ENCODE measurements around the gene SVEP1.

Gene SVEP1

GRCh38 chr9:110487196-110487595 lies 92.3 kb downstream of the SVEP1 start:
- POLR2A ChIA-PET, result no interaction called here
- Histone ChIP-seq H3K27ac (ENCODE audit: extremely low read depth, low read depth, low read length) (no peak overlapping the region), H3K36me3 (ENCODE audit: control insufficient read depth in 2 of 2, insufficient read depth in 1 of 2, low read length in 2 of 2) (no peaks in the 10 kb centered on the region), H3K4me3 (ENCODE audit: low read depth, low read length) (no peak overlapping the region), H3K4me1 (ENCODE audit: control insufficient read depth, insufficient read depth, low read length) (no peaks in the 10 kb centered on the region), H3K9me3 (ENCODE audit: control insufficient read depth, insufficient read depth, low read depth, low read length) (no peaks in the 10 kb centered on the region)
- CTCF ChIA-PET, result interaction anchor here (1.6 kb wide), 1 partner anchor 136 kb away, joined by 4 read pairs; no protein-coding TSS in a partner anchor
- TF ChIP-seq FEZF1 (tag by site-specific recombination; IDR thresholded peaks at IDR 0.05) (no peak), ZNF391 (tag by site-specific recombination; IDR thresholded peaks at IDR 0.05; ENCODE audit: borderline replicate concordance, low read depth) (no peak), PRDM10 (tag by site-specific recombination; IDR thresholded peaks at IDR 0.05) (no peak)

GRCh38 chr9:110486218-110486617 lies 93.3 kb downstream of the SVEP1 start:
- CTCF ChIA-PET, result interaction anchor here (0.6 to 1.6 kb wide), 2 partner anchors 137 to 222 kb away, joined by 3 to 4 read pairs; no protein-coding TSS in a partner anchor
- TF ChIP-seq ZNF830 (tag by site-specific recombination; IDR thresholded peaks at IDR 0.05; ENCODE audit: low read depth) (no peak), ZBTB21 (tag by site-specific recombination; IDR thresholded peaks at IDR 0.05) (no peak), ZNF623 (tag by site-specific recombination; IDR thresholded peaks at IDR 0.05) (no peak), ZBTB10 (tag by site-specific recombination; IDR thresholded peaks at IDR 0.05) (no peak), ZNF112 (tag by site-specific recombination; IDR thresholded peaks at IDR 0.05) (no peak), ZNF211 (tag by site-specific recombination; IDR thresholded peaks at IDR 0.05; ENCODE audit: low read depth) (no peak), GLIS2 (tag by site-specific recombination; IDR thresholded peaks at IDR 0.05) (no peak), ZNF777 (tag by site-specific recombination; IDR thresholded peaks at IDR 0.05; ENCODE audit: borderline replicate concordance) (no peak), ZFP41 (tag by site-specific recombination; IDR thresholded peaks at IDR 0.05; ENCODE audit: borderline replicate concordance) (no peak), ZNF768 (tag by site-specific recombination; IDR thresholded peaks at IDR 0.05) (no peak), PATZ1 (tag by site-specific recombination; IDR thresholded peaks at IDR 0.05) (no peak), YY2 (tag by site-specific recombination; IDR thresholded peaks at IDR 0.05) (no peak), ZNF202 (tag by site-specific recombination; IDR thresholded peaks at IDR 0.05; ENCODE audit: borderline replicate concordance) (no peak), ZNF155 (tag by site-specific recombination; IDR thresholded peaks at IDR 0.05) (no peak), ZNF701 (tag by site-specific recombination; IDR thresholded peaks at IDR 0.05) (no peak), ZNF560 (tag by site-specific recombination; IDR thresholded peaks at IDR 0.05; ENCODE audit: borderline replicate concordance) (no peak), ZNF214 (tag by site-specific recombination; IDR thresholded peaks at IDR 0.05; ENCODE audit: borderline replicate concordance) (no peak)
- no peak overlapping the region for H3K27ac ChIP-seq (ENCODE audit: extremely low read depth, low read depth, low read length)

More at GRCh38 chr9:110486218-110486617, 93.3 kb downstream of the SVEP1 start:
- Histone ChIP-seq H3K9me3 (ENCODE audit: control insufficient read depth, insufficient read depth, low read depth, low read length) (no peaks in the 10 kb centered on the region), H3K4me3 (ENCODE audit: low read depth, low read length) (no peak overlapping the region), H3K36me3 (ENCODE audit: control insufficient read depth in 2 of 2, insufficient read depth in 1 of 2, low read length in 2 of 2) (no peaks in the 10 kb centered on the region), H3K4me1 (ENCODE audit: control insufficient read depth, insufficient read depth, low read length) (no peaks in the 10 kb centered on the region)
- POLR2A ChIA-PET, result no interaction called here
